GM19463 (cell line): ENCODE data around the gene DPP3.

Source experiments
- ATAC-seq: cut with Tn5 transposase; IDR thresholded peaks from one replicate; pipeline ENCODE4 v1.9.1; 2021; ENCODE audit warnings: mild to moderate bottlenecking, moderate library complexity; ENCODE audit not compliant: unreplicated experiment

DPP3 gene

DNA sequence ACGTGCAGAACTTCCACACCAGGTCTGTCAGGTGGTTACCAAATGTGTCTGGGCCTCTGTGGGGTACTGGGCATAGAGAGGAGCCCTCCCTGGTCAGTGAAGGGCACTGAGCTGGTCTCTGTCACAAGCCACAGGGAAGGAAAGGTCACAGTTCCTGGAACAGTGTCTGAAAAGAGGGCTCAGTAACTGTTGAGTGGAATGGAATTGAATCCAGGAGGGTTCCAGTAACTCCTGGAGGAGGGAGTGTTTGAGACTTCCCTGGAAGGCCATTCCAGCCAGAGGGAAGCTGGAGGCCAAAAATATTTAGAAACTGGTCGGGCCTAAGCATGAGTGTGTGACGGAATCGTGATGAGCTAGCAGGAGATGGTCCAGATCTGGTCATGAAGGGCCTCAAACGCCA is 74.4 kb downstream of the DPP3 start:
- no peak for ATAC-seq

GRCh38 chr11:66555416-66555815 is 75.2 kb downstream of the DPP3 start:
- ATAC-seq, result no peak

GRCh38 chr11:66556086-66556485 is 75.9 kb downstream of the DPP3 start:
- no peak for ATAC-seq

DNA sequence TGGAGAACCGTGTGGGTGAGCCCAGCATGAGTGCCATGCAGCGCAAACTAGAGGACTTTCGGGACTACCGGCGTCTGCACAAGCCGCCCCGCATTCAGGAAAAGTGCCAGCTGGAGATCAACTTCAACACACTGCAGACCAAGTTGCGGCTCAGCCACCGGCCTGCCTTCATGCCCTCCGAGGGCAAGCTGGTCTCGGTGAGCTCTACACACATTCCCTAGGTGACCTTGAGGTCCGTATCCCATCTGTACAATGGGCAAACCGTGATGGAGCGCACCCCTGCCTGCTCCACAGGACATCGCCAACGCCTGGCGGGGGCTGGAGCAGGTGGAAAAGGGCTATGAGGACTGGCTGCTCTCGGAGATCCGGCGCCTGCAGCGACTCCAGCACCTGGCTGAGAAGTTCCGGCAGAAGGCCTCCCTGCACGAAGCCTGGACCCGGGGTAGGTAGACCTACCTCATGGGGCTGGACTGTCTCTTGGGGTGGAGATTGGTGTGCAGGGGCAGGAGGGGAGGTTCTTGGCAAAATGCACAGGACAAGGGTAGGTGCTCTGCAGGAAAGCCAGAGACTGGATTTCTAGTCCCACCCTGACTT is 77.6 kb downstream of the DPP3 start:
- ATAC-seq, result no peak
